ENCODE data around the gene LGALS3BP.

GRCh38 chr17:78950870-78951269, 28.9 kb downstream of the LGALS3BP start:
- no peak for TF ChIP-seq CTCF (conservative IDR thresholded peaks at IDR 0.05; ENCODE audit: low read length)
- TF ChIP-seq EZH2phosphoT487 (IDR thresholded peaks at IDR 0.05; ENCODE audit: borderline replicate concordance, low read depth, low read length), result no peak

All from OCI-LY7 (cell line).